H1 (cell line): ENCODE results near the gene SLC15A1. TPM values are rescaled to one million over a fixed set of nuclear protein-coding genes. Genes with fewer than 3 reads are reported as not detected.
A peak's percentile ranks its signal among the peaks of the same experiment; 100 is the strongest.

Source experiments
- CTCF ChIA-PET: fragments of 300-600 bp; sonication (Branson Sonifier 250); formaldehyde crosslinking; loops from one replicate; lab custom pipeline; 2021; ENCODE audit not compliant: partially characterized antibody; lab: Charles Lee
- POLR2A ChIA-PET: fragments of 300-600 bp; sonication (Branson Sonifier 250); formaldehyde crosslinking; loops from one replicate; lab custom pipeline; 2021; ENCODE audit warnings: inconsistent platforms; ENCODE audit not compliant: partially characterized antibody; lab: Charles Lee
- DNase-seq, 2 experiments: peaks; one replicate each; pipeline versions ENCODE4 v3.0.0 to v3.0.0-alpha.2; 2010 to 2022; ENCODE audit warnings: low spot score in 2 of 2, low read depth in 1 of 2, mixed read lengths in 1 of 2
- FAIRE-seq: peaks from 2 replicates; lab custom pipeline; 2011; peaks lifted over from hg19 to GRCh38; lab: Jason Lieb, UNC
- H2AFZ ChIP-seq: 2 replicates; pipeline ENCODE4 v1.8.1; 2012; ENCODE audit warnings: low read length, inconsistent platforms
- H2AK5ac ChIP-seq: 2 replicates; pipeline ENCODE4 v1.6.1; 2013; ENCODE audit warnings: low read depth, low read length
- H2BK120ac ChIP-seq: replicated peaks from 2 replicates; pipeline ENCODE3; 2013; ENCODE audit warnings: low read depth, low read length, inconsistent platforms
- H2BK12ac ChIP-seq: 2 replicates; pipeline ENCODE4 v1.6.1; 2013; ENCODE audit warnings: low read depth, low read length
- H2BK15ac ChIP-seq: 2 replicates; pipeline ENCODE4 v1.6.1; 2013; ENCODE audit warnings: low read length
- H2BK20ac ChIP-seq: 2 replicates; pipeline ENCODE4 v1.6.1; 2013; ENCODE audit warnings: low read length
- H2BK5ac ChIP-seq: 2 replicates; pipeline ENCODE4 v1.6.1; 2013; ENCODE audit warnings: low read depth, low read length
- H3K14ac ChIP-seq: 2 replicates; pipeline ENCODE4 v1.6.1; 2013; ENCODE audit warnings: inconsistent platforms; ENCODE audit not compliant: insufficient read length
- H3K18ac ChIP-seq: 2 replicates; pipeline ENCODE4 v1.6.1; 2013; ENCODE audit warnings: low read length; ENCODE audit errors: extremely low read depth
- H3K23ac ChIP-seq: 2 replicates; pipeline ENCODE4 v1.6.1; 2013; ENCODE audit warnings: inconsistent platforms; ENCODE audit not compliant: insufficient read length
- H3K23me2 ChIP-seq: 2 replicates; pipeline ENCODE4 v1.6.1; 2013; ENCODE audit warnings: low read depth, low read length
- H3K27ac ChIP-seq: 2 replicates; pipeline ENCODE4 v1.6.1; 2011; ENCODE audit warnings: low read depth, low read length, inconsistent platforms
- H3K27me3 ChIP-seq, 4 experiments: replicated peaks in 1 of 4; 1 replicate in 1 of 4; 2 replicates in 3 of 4; pipeline versions ENCODE4 v1.6.1 to v1.8.1; 2011 to 2013; ENCODE audit warnings: low read length in 3 of 4, mild to moderate bottlenecking in 3 of 4, inconsistent platforms in 2 of 4, mixed read lengths in 2 of 4, moderate library complexity in 1 of 4; ENCODE audit not compliant: control insufficient read depth in 3 of 4, insufficient read depth in 3 of 4; ENCODE audit errors: extremely low read depth in 1 of 4
- H3K36me3 ChIP-seq, 4 experiments: 2 replicates each; pipeline versions ENCODE4 v1.6.1 to v1.8.1; 2011 to 2013; ENCODE audit warnings: mild to moderate bottlenecking in 4 of 4, low read length in 3 of 4, moderate library complexity in 2 of 4, control low read depth in 1 of 4, inconsistent platforms in 1 of 4; ENCODE audit not compliant: insufficient read depth in 4 of 4, control insufficient read depth in 2 of 4
- H3K4ac ChIP-seq: replicated peaks from 2 replicates; pipeline ENCODE3; 2013; ENCODE audit warnings: low read length, low read depth, mixed read lengths, inconsistent platforms; ENCODE audit not compliant: insufficient read length
- H3K4me1 ChIP-seq, 4 experiments: replicated peaks in 1 of 4; 1 replicate in 1 of 4; 2 replicates in 3 of 4; pipeline versions ENCODE4 v1.6.1 to v1.8.1; 2011 to 2013; ENCODE audit warnings: low read length in 3 of 4, inconsistent platforms in 2 of 4, mixed read lengths in 1 of 4; ENCODE audit not compliant: insufficient read depth in 4 of 4, control insufficient read depth in 3 of 4
- H3K4me2 ChIP-seq, 2 experiments: 2 replicates each; pipeline versions ENCODE4 v1.6.1 to v1.8.1; 2011 to 2013; ENCODE audit warnings: low read depth in 2 of 2, low read length in 2 of 2, control low read depth in 1 of 2, inconsistent platforms in 1 of 2, mild to moderate bottlenecking in 1 of 2; ENCODE audit not compliant: insufficient read depth in 1 of 2
- H3K4me3 ChIP-seq, 4 experiments: fragments of 200-600, 300-600 bp in 1 of 4; sonication (generic), shearing (Covaris generic), sonication (Bioruptor Twin) in 1 of 4; 2 replicates each; pipeline versions ENCODE4 v1.5.1 to v1.8.1; 2011 to 2016; ENCODE audit warnings: low read length in 4 of 4, low read depth in 3 of 4, control low read depth in 2 of 4, inconsistent platforms in 2 of 4, mild to moderate bottlenecking in 2 of 4, mixed read lengths in 1 of 4, moderate library complexity in 1 of 4; ENCODE audit not compliant: insufficient read depth in 2 of 4; ENCODE audit errors: extremely low read depth in 1 of 4
- H3K56ac ChIP-seq: replicated peaks from 2 replicates; pipeline ENCODE3; 2013; ENCODE audit warnings: low read depth, mild to moderate bottlenecking, mixed read lengths, low read length, inconsistent platforms; ENCODE audit not compliant: insufficient read length
- H3K79me1 ChIP-seq: 2 replicates; pipeline ENCODE4 v1.6.1; 2013; ENCODE audit warnings: low read depth, low read length, control low read depth
- H3K79me2 ChIP-seq, 2 experiments: 2 replicates each; pipeline versions ENCODE4 v1.6.1 to v1.8.1; 2012 to 2013; ENCODE audit warnings: low read length in 2 of 2, mild to moderate bottlenecking in 2 of 2, inconsistent platforms in 1 of 2; ENCODE audit not compliant: insufficient read depth in 2 of 2, control insufficient read depth in 1 of 2
- H3K9ac ChIP-seq, 4 experiments: replicated peaks in 1 of 4; 1 replicate in 1 of 4; 2 replicates in 3 of 4; pipeline versions ENCODE4 v1.6.1 to v1.8.1; 2011 to 2013; ENCODE audit warnings: low read depth in 3 of 4, low read length in 3 of 4, control low read depth in 2 of 4, mild to moderate bottlenecking in 2 of 4, moderate library complexity in 2 of 4, inconsistent platforms in 1 of 4; ENCODE audit errors: extremely low read depth in 1 of 4
- H3K9me3 ChIP-seq, 2 experiments: 2 replicates each; pipeline versions ENCODE4 v1.6.1 to v1.8.1; 2012 to 2013; ENCODE audit warnings: mild to moderate bottlenecking in 2 of 2, moderate library complexity in 2 of 2, control low read depth in 1 of 2, inconsistent platforms in 1 of 2, low read depth in 1 of 2, low read length in 1 of 2, mixed read lengths in 1 of 2; ENCODE audit not compliant: insufficient read depth in 2 of 2
- H4K20me1 ChIP-seq, 2 experiments: replicated peaks in 1 of 2; 2 replicates each; pipeline versions ENCODE3 to v1.8.1; 2011 to 2013; ENCODE audit warnings: inconsistent platforms in 2 of 2, low read length in 2 of 2, mild to moderate bottlenecking in 1 of 2; ENCODE audit not compliant: insufficient read depth in 2 of 2, control insufficient read depth in 1 of 2
- H4K5ac ChIP-seq: 2 replicates; pipeline ENCODE4 v1.6.1; 2013; ENCODE audit warnings: low read length, low read depth, mixed read lengths, inconsistent platforms; ENCODE audit not compliant: insufficient read length
- H4K8ac ChIP-seq: 2 replicates; pipeline ENCODE4 v1.8.0; 2013; ENCODE audit warnings: mild to moderate bottlenecking, moderate library complexity, low read length, inconsistent platforms; ENCODE audit not compliant: insufficient read depth; ENCODE audit errors: extremely low read depth
- H4K91ac ChIP-seq: replicated peaks from 2 replicates; pipeline ENCODE3; 2013; ENCODE audit warnings: low read length, mixed read lengths, inconsistent platforms; ENCODE audit not compliant: insufficient read length
- CBX5 ChIP-seq: fragments of 300-800, 300-1000 bp; sonication (generic); IDR thresholded peaks from 2 replicates; pipeline ENCODE4 v1.7.1; 2016; ENCODE audit warnings: antibody characterized with exemption, low read length, low read depth
- CREB1 ChIP-seq: IDR thresholded peaks from 2 replicates; pipeline ENCODE4 v1.6.1; 2012; ENCODE audit warnings: inconsistent platforms
- EP300 ChIP-seq, 2 experiments: IDR thresholded peaks; 1 replicate in 1 of 2; 2 replicates in 1 of 2; pipeline ENCODE4 v1.6.1; 2011 to 2012; ENCODE audit warnings: low read depth in 2 of 2, low read length in 2 of 2, mild to moderate bottlenecking in 2 of 2, borderline replicate concordance in 1 of 2, inconsistent platforms in 1 of 2, moderate library complexity in 1 of 2
- JUND ChIP-seq: IDR thresholded peaks from 2 replicates; pipeline ENCODE4 v1.6.1; 2011; ENCODE audit warnings: mild to moderate bottlenecking, improper control_type of control experiment, low read length
- PHF8 ChIP-seq: fragments of 200-600 bp; sonication (generic); conservative IDR thresholded peaks from 2 replicates; pipeline ENCODE4 v1.7.1; 2012; ENCODE audit warnings: low read depth, mild to moderate bottlenecking, inconsistent platforms, low read length, moderate library complexity
- RBBP5 ChIP-seq: IDR thresholded peaks from 2 replicates; pipeline ENCODE4 v1.7.1; 2012; ENCODE audit warnings: low read depth, mild to moderate bottlenecking, inconsistent platforms, low read length, moderate library complexity, borderline replicate concordance
- RNF2 ChIP-seq: fragments of 200-900, 300-1000 bp; sonication (generic); IDR thresholded peaks from 2 replicates; pipeline ENCODE4 v1.7.1; 2016; ENCODE audit warnings: borderline replicate concordance, low read depth, mild to moderate bottlenecking, antibody characterized with exemption, low read length; ENCODE audit not compliant: poor library complexity, severe bottlenecking; ENCODE audit errors: missing control alignments
- SP1 ChIP-seq: IDR thresholded peaks from 2 replicates; pipeline ENCODE4 v1.6.1; 2011; ENCODE audit warnings: low read depth, low read length
- SRF ChIP-seq: IDR thresholded peaks from 2 replicates; pipeline ENCODE4 v1.6.1; 2011; ENCODE audit warnings: mild to moderate bottlenecking, low read depth, low read length, moderate library complexity
- TEAD4 ChIP-seq: IDR thresholded peaks from 2 replicates; pipeline ENCODE4 v1.6.1; 2012; ENCODE audit warnings: low read depth, low read length, inconsistent platforms, mixed read lengths
- YY1 ChIP-seq: IDR thresholded peaks from 2 replicates; pipeline ENCODE4 v1.6.1; 2011; ENCODE audit warnings: low read depth, mild to moderate bottlenecking, low read length
- WGBS, 2 experiments: shearing (Covaris generic) in 1 of 2; methylation state at CpG; one replicate each; pipeline versions ENCODE4 v1.1.6 to v1.1.7; 2013 to 2015; ENCODE audit warnings: low lambda C conversion rate in 2 of 2, mixed read lengths in 2 of 2, inconsistent platforms in 1 of 2, low coverage in 1 of 2, missing lambda C conversion rate in 1 of 2; ENCODE audit not compliant: insufficient replicate concordance in 2 of 2, insufficient coverage in 1 of 2, insufficient read length in 1 of 2; ENCODE audit errors: extremely low coverage in 1 of 2, missing lambda C conversion rate in 1 of 2; 5-methylcytosine and 5-hydroxymethylcytosine counted together
- polyA plus RNA-seq, 7 experiments: library from polyadenylated mRNA; depleted of rRNA in 3 of 7; stranded (reverse) in 5 of 7; unstranded in 2 of 7; fragments of >200 nt in 5 of 7; fragments of 200-250 nt in 2 of 7; gene quantifications; 1 replicate in 5 of 7; 2 replicates in 1 of 7; 4 replicates in 1 of 7; pipeline versions ENCODE4 v1.2.1 to v1.2.3, GENCODE V29; 2011 to 2013; ENCODE audit warnings: missing spikeins in 2 of 7, mixed read lengths in 2 of 7
- total RNA-seq: library from RNA; stranded (reverse); fragmentation: NEBNext Ultra II Directional; extraction: Animal tissue kit (Norgen Biotek cat#: 25700); gene quantifications from 2 replicates; pipeline ENCODE4 v1.2.1, GENCODE V29; 2021
- TF ChIP-seq, protein P1 (sequence below): IDR thresholded peaks from 2 replicates; pipeline ENCODE4 v1.6.1; 2012; ENCODE audit warnings: inconsistent platforms

Gene SLC15A1
- total and polyA plus RNA-seq, 2 of the 8 experiments (the other 6 are each of a cell fraction or from before 2014, with no cell fraction given), result 1.3 to 2.4 TPM

DNA sequence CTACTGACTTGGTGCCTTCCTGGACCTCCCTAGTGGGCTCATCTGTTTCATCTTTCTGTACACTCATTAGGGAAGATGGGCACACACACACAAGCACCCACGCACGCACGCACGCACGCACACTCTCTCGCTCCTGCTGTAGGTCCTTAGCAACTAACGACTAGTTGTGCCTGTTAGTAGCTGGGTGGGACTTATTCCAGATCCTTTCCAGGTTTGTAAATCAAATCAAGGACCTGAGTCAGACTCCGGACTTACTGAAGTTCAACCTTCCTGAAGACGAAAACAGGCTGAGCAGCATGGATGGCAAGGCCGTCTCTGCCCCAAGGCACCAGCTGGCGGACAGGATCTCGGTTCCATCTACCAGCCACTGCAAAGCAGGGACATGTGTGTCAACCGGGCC lies 76.2 kb downstream of the SLC15A1 start:
- no peak overlapping the region for H2BK5ac ChIP-seq
- H3K27ac ChIP-seq, result no peak overlapping the region
- H4K20me1 ChIP-seq, result no peaks in the 10 kb centered on the region
- 0 out of 2 replicates have a peak overlapping the region, but pooled peaks have one; percentile 37 for H2AFZ ChIP-seq
- no peaks in the 10 kb centered on the region for H3K27me3 ChIP-seq
- no peak overlapping the region for H3K9ac ChIP-seq
- H3K23me2 ChIP-seq, result peaks cover 2% of the 10 kb centered on the region; the same call in 1 of the 2 replicates
- no peak overlapping the region for H3K4me2 ChIP-seq
- H2BK20ac ChIP-seq, result peak overlapping the region; percentile 9; the same call in 1 of the 2 replicates
- DNase-seq (no peak), FAIRE-seq (no peak)
- H3K56ac ChIP-seq, result no peak overlapping the region
- H4K91ac ChIP-seq, result peak overlapping the region; percentile 17
- no peak overlapping the region for H3K23ac ChIP-seq
- WGBS, 2 experiments, result 95% methylated on average over 12 of the region's 13 CpGs; no CpG with 5 or more reads in 1 of the 2 experiments
- H2AK5ac ChIP-seq, result no peak overlapping the region
- POLR2A ChIA-PET, result no interaction called here
- H4K5ac ChIP-seq, result no peak overlapping the region
- H3K79me1 ChIP-seq, result no peaks in the 10 kb centered on the region
- H2BK120ac ChIP-seq, result no peak overlapping the region
- H4K8ac ChIP-seq, result no peak overlapping the region; the same call in 1 of the 2 replicates
- peaks cover 0 to 3% (median 1%) of the 10 kb centered on the region in 4 experiments; a peak in 2 of 7 replicates for H3K4me1 ChIP-seq
- no peak overlapping the region for H2BK12ac ChIP-seq
- peak overlapping the region; percentile 32 for H3K4ac ChIP-seq
- no peaks in the 10 kb centered on the region for H3K9me3 ChIP-seq
- no peaks in the 10 kb centered on the region for H3K79me2 ChIP-seq
- CTCF ChIA-PET, result interaction anchor here (1.2 kb wide), 1 partner anchor 156 kb away, joined by 4 read pairs; no protein-coding TSS in a partner anchor
- H2BK15ac ChIP-seq, result 0 out of 2 replicates have a peak overlapping the region, but pooled peaks have one; percentile 76
- H3K36me3 ChIP-seq, result no peaks in the 10 kb centered on the region
- H3K18ac ChIP-seq, result no peak overlapping the region
- no peak overlapping the region for H3K14ac ChIP-seq
- no peak overlapping the region for H3K4me3 ChIP-seq
- TF ChIP-seq SRF (no peak), CREB1 (no peak), PHF8 (no peak), SP1 (no peak), CBX5 (no peak), YY1 (no peak), JUND (no peak), TEAD4 (no peak), RBBP5 (no peak), RNF2 (no peak), EP300 (IDR thresholded peaks at IDR 0.05; ENCODE audit: borderline replicate concordance in 1 of 2, low read depth in 2 of 2, low read length in 2 of 2) (no peak)
- TF ChIP-seq, protein P1, sequence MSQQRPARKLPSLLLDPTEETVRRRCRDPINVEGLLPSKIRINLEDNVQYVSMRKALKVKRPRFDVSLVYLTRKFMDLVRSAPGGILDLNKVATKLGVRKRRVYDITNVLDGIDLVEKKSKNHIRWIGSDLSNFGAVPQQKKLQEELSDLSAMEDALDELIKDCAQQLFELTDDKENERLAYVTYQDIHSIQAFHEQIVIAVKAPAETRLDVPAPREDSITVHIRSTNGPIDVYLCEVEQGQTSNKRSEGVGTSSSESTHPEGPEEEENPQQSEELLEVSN, result no peak
